ENCODE measurements around the gene ATF6B.

ATF6B gene

GRCh38 chr6:32116674-32117073 lies 11.4 kb downstream of the ATF6B start:
- Histone ChIP-seq H3K36me3 (ENCODE audit: control insufficient read depth, insufficient read depth, low read length) (peaks cover 54% of the 10 kb centered on the region), H3K27ac (ENCODE audit: insufficient read depth, low read length, poor library complexity, severe bottlenecking) (no peak overlapping the region), H3K4me3 (ENCODE audit: insufficient read depth, low read depth, low read length, poor library complexity, severe bottlenecking) (no peak overlapping the region), H3K27me3 (replicated peaks; ENCODE audit: control insufficient read depth, insufficient read depth, low read length, poor library complexity, severe bottlenecking) (no peaks in the 10 kb centered on the region), H3K9me3 (ENCODE audit: control insufficient read depth, low read length) (no peaks in the 10 kb centered on the region), H3K4me1 (ENCODE audit: control insufficient read depth, insufficient read depth, low read length, poor library complexity, severe bottlenecking) (no peaks in the 10 kb centered on the region)
- DNase-seq = no peak

DNA sequence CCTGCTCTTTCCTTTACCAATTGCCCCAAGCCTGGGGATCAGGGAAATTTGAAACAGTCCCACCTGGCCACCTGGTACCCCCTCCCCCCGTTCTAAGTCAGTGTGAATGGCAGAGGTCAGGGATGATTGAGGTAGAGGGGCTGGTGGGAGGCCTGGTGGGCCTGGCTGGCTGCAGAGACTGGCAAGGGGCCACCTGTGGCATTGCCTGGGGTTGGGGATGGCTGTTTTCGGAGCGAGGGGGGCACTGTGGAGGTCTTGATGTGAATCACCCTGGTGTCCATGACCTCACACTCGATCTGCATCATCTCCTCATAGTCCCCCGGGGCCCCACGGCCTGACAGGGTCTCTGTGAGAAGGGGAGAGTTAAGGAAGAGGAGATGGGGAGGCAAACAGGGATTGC lies 12.4 kb downstream of the ATF6B start:
- Histone ChIP-seq H3K27me3 (replicated peaks; ENCODE audit: control insufficient read depth, insufficient read depth, low read length, poor library complexity, severe bottlenecking) (no peaks in the 10 kb centered on the region), H3K36me3 (ENCODE audit: control insufficient read depth, insufficient read depth, low read length) (peaks cover 46% of the 10 kb centered on the region), H3K4me3 (ENCODE audit: insufficient read depth, low read depth, low read length, poor library complexity, severe bottlenecking) (no peak overlapping the region), H3K4me1 (ENCODE audit: control insufficient read depth, insufficient read depth, low read length, poor library complexity, severe bottlenecking) (no peaks in the 10 kb centered on the region), H3K27ac (ENCODE audit: insufficient read depth, low read length, poor library complexity, severe bottlenecking) (no peak overlapping the region), H3K9me3 (ENCODE audit: control insufficient read depth, low read length) (no peaks in the 10 kb centered on the region)
- DNase-seq = no peak

- H3K9me3 ChIP-seq (ENCODE audit: control insufficient read depth, low read length) = no peaks in the 10 kb centered on the region
- no peak for DNase-seq
- H3K4me3 ChIP-seq (ENCODE audit: insufficient read depth, low read depth, low read length, poor library complexity, severe bottlenecking) = no peak overlapping the region
- H3K27ac ChIP-seq (ENCODE audit: insufficient read depth, low read length, poor library complexity, severe bottlenecking) = no peak overlapping the region
- peaks cover 43% of the 10 kb centered on the region for H3K36me3 ChIP-seq (ENCODE audit: control insufficient read depth, insufficient read depth, low read length)
- no peaks in the 10 kb centered on the region for H3K4me1 ChIP-seq (ENCODE audit: control insufficient read depth, insufficient read depth, low read length, poor library complexity, severe bottlenecking)
- H3K27me3 ChIP-seq (replicated peaks; ENCODE audit: control insufficient read depth, insufficient read depth, low read length, poor library complexity, severe bottlenecking) = no peaks in the 10 kb centered on the region
Observed at GRCh38 chr6:32114796-32115195, 13.2 kb downstream of the ATF6B start.

DNA sequence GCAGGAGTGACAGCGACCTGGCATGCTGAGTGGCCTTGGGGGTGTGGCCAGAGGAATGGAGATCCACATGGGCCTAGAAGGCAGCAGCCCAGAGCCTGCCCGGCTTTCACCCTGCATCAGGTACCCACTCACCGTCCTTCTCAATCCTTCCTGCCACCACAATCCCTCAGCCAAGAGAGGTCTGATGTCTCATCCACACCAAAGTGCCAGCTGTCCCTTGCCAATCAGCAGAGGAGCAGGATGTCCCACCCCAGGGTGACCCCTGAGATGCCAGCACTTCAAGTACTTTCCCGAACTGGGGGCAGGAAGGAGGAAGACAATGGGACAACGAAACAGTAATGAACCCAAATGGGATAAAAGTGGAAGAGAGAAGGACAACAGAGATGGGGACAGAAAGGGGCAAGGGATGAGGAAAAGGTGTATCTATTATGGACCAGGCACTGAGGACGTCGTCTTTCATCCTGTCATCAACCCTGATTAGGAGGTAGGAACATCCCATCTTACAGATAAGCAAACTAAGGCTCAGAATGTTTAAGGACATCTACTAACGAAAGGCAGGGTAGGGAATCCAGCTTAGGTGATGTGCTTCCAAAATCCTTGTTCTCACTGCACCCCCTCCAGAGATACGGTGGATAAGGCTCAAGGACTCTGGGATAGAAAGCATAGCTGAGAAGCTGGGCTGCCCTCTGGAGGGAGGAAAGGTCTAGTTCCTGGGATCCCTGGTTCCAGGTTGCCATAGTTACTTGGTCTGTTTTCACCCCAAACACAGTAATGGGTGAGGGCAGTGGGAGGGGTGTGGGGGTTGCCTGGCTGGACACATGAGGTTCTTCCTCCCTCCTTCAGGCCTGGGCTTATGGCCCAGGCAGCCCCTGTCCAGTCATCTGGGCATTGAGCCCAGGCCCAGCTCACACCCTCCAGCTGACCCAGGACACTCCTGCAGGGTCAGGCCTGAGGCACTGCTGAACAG lies 14.4 kb downstream of the ATF6B start:
- H3K27me3 ChIP-seq (replicated peaks; ENCODE audit: control insufficient read depth, insufficient read depth, low read length, poor library complexity, severe bottlenecking) = no peaks in the 10 kb centered on the region
- no peaks in the 10 kb centered on the region for H3K9me3 ChIP-seq (ENCODE audit: control insufficient read depth, low read length)
- peaks cover 31% of the 10 kb centered on the region for H3K36me3 ChIP-seq (ENCODE audit: control insufficient read depth, insufficient read depth, low read length)
- H3K4me1 ChIP-seq (ENCODE audit: control insufficient read depth, insufficient read depth, low read length, poor library complexity, severe bottlenecking) = peaks cover 7% of the 10 kb centered on the region
- no peak overlapping the region for H3K27ac ChIP-seq (ENCODE audit: insufficient read depth, low read length, poor library complexity, severe bottlenecking)
- H3K4me3 ChIP-seq (ENCODE audit: insufficient read depth, low read depth, low read length, poor library complexity, severe bottlenecking) = no peak overlapping the region
- no peak for DNase-seq

DNA sequence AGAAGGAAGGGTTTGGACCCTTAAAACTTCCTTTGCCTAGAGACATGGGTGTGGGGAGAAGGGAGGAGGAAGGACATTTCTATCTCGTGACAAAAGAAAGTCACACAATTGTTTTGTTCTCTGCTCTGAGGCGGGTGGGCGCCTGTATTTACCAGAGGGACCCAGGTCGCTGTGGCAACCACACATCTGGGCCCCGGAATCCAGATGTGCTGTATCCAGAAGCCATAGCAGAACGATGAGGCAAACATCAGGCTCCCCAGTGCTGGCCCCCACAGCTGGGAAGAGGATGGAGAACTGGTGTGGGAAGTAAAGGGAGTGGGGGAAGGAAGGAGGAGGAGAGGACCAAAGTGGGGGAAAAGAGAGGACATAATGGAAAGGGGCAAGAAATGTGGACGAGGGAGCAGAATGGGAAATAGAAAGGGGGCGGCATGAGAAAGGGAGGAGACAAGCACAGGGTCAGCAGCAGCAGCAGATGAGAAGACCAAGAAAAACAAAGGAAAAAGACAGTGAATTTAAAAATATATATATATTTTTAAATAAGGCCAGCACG lies 15.5 kb downstream of the ATF6B start:
- Histone ChIP-seq H3K27ac (ENCODE audit: insufficient read depth, low read length, poor library complexity, severe bottlenecking) (no peak overlapping the region), H3K36me3 (ENCODE audit: control insufficient read depth, insufficient read depth, low read length) (peaks cover 22% of the 10 kb centered on the region), H3K4me3 (ENCODE audit: insufficient read depth, low read depth, low read length, poor library complexity, severe bottlenecking) (no peak overlapping the region), H3K4me1 (ENCODE audit: control insufficient read depth, insufficient read depth, low read length, poor library complexity, severe bottlenecking) (peaks cover 16% of the 10 kb centered on the region), H3K9me3 (ENCODE audit: control insufficient read depth, low read length) (no peaks in the 10 kb centered on the region), H3K27me3 (replicated peaks; ENCODE audit: control insufficient read depth, insufficient read depth, low read length, poor library complexity, severe bottlenecking) (peaks cover 2% of the 10 kb centered on the region)
- no peak for DNase-seq

- DNase-seq = no peak
- no peaks in the 10 kb centered on the region for H3K9me3 ChIP-seq (ENCODE audit: control insufficient read depth, low read length)
- peaks cover 12% of the 10 kb centered on the region for H3K36me3 ChIP-seq (ENCODE audit: control insufficient read depth, insufficient read depth, low read length)
- H3K4me1 ChIP-seq (ENCODE audit: control insufficient read depth, insufficient read depth, low read length, poor library complexity, severe bottlenecking) = peaks cover 16% of the 10 kb centered on the region
- no peak overlapping the region for H3K27ac ChIP-seq (ENCODE audit: insufficient read depth, low read length, poor library complexity, severe bottlenecking)
- no peak overlapping the region for H3K4me3 ChIP-seq (ENCODE audit: insufficient read depth, low read depth, low read length, poor library complexity, severe bottlenecking)
- peaks cover 2% of the 10 kb centered on the region for H3K27me3 ChIP-seq (replicated peaks; ENCODE audit: control insufficient read depth, insufficient read depth, low read length, poor library complexity, severe bottlenecking)
Observed at GRCh38 chr6:32111424-32112066, 16.5 kb downstream of the ATF6B start.

DNA sequence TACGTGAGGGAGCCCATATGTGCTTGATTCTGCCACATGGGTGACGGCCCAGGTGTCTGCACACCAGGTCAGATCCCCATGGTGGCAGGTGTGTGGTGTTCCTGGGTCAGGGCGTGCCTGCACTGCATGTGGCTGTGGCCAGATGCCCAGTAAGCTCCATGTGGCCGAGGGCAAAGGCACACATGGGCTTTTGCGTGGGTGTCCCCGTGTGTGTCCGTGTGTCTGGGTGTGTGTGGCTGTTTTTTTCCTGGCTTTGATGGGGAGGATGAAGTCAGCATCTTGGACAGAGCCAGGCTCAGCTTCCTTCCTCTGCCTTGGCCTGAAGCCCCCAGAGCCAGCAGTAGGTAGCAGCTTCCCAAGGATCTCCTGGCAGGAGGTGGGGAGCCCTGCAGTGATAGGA lies 17.4 kb downstream of the ATF6B start:
- no peak overlapping the region for H3K4me3 ChIP-seq (ENCODE audit: insufficient read depth, low read depth, low read length, poor library complexity, severe bottlenecking)
- peaks cover 2% of the 10 kb centered on the region for H3K27me3 ChIP-seq (replicated peaks; ENCODE audit: control insufficient read depth, insufficient read depth, low read length, poor library complexity, severe bottlenecking)
- peaks cover 3% of the 10 kb centered on the region for H3K36me3 ChIP-seq (ENCODE audit: control insufficient read depth, insufficient read depth, low read length)
- peaks cover 16% of the 10 kb centered on the region for H3K4me1 ChIP-seq (ENCODE audit: control insufficient read depth, insufficient read depth, low read length, poor library complexity, severe bottlenecking)
- no peak for DNase-seq
- H3K27ac ChIP-seq (ENCODE audit: insufficient read depth, low read length, poor library complexity, severe bottlenecking) = no peak overlapping the region
- H3K9me3 ChIP-seq (ENCODE audit: control insufficient read depth, low read length) = no peaks in the 10 kb centered on the region

DNA sequence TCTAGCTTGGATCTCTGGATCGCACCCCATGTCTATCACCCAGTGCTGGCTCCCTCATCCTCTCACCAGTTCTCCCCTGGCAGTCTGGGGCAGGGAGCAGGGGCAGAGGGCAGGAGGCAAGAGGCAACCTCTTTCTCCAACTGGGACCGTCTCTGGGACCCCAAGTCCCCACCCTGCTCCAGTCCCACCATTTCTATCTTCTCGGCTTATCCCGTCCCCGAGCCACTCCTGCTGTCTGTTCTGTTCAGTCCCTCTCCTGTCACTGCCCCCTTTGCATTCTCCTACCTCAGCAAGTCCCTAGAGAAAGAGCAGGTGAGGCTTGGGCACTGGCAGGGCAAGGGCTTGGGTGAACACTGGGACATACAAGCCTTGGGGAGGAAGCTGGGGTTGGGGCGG lies 18.3 kb downstream of the ATF6B start:
- Histone ChIP-seq H3K27ac (ENCODE audit: insufficient read depth, low read length, poor library complexity, severe bottlenecking) (no peak overlapping the region), H3K9me3 (ENCODE audit: control insufficient read depth, low read length) (no peaks in the 10 kb centered on the region), H3K4me3 (ENCODE audit: insufficient read depth, low read depth, low read length, poor library complexity, severe bottlenecking) (no peak overlapping the region), H3K36me3 (ENCODE audit: control insufficient read depth, insufficient read depth, low read length) (no peaks in the 10 kb centered on the region), H3K27me3 (replicated peaks; ENCODE audit: control insufficient read depth, insufficient read depth, low read length, poor library complexity, severe bottlenecking) (peaks cover 2% of the 10 kb centered on the region), H3K4me1 (ENCODE audit: control insufficient read depth, insufficient read depth, low read length, poor library complexity, severe bottlenecking) (peaks cover 16% of the 10 kb centered on the region)
- DNase-seq = no peak

- DNase-seq = no peak
- Histone ChIP-seq H3K27me3 (replicated peaks; ENCODE audit: control insufficient read depth, insufficient read depth, low read length, poor library complexity, severe bottlenecking) (peaks cover 2% of the 10 kb centered on the region), H3K4me3 (ENCODE audit: insufficient read depth, low read depth, low read length, poor library complexity, severe bottlenecking) (no peak within 1 kb of the TSS), H3K9me3 (ENCODE audit: control insufficient read depth, low read length) (no peaks in the 10 kb centered on the region), H3K4me1 (ENCODE audit: control insufficient read depth, insufficient read depth, low read length, poor library complexity, severe bottlenecking) (peaks cover 16% of the 10 kb centered on the region), H3K27ac (ENCODE audit: insufficient read depth, low read length, poor library complexity, severe bottlenecking) (no peak within 1 kb of the TSS), H3K36me3 (ENCODE audit: control insufficient read depth, insufficient read depth, low read length) (no peaks in the 10 kb centered on the region)
Observed at GRCh38 chr6:32109114-32109764, 18.8 kb downstream of the ATF6B start, which contains the start of gene TNXB. TNXB (minus strand) TSS chr6:32109338; CDS start chr6:32098198, 11,140 bp downstream.
